ENCODE results near the gene EPHA5.
"Not testable (repeated sequence)": the region's sequence is repeated elsewhere in the genome, so short reads cannot be mapped to it uniquely, and the experiment has no call there.

Gene EPHA5

DNA sequence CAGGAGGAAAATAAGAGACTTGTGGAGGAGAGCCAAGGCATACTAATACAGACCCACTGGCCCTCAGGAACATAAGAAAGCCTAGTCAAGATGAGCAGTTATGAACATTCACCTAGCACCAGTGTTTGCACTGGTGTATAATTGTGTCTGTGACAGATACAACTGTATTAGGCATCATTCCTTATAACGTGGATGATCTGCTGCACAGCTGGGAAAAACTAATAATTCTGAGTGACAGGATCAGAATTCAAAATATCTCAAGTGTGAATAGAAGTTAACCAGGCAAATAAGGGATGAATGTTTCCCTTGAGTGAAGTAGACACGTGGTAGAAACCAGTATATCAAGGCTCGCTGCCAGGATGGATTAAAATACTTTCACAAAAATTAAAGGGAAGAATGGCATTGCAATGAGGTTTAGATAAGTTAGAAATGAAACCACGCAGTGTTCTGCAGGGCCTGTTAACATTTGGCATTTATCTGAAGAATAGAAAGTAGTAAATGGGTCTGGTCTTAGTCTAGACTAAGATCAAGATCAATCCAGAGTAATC is 325.9 kb downstream of the EPHA5 start:
- no peak for DNase-seq

DNA sequence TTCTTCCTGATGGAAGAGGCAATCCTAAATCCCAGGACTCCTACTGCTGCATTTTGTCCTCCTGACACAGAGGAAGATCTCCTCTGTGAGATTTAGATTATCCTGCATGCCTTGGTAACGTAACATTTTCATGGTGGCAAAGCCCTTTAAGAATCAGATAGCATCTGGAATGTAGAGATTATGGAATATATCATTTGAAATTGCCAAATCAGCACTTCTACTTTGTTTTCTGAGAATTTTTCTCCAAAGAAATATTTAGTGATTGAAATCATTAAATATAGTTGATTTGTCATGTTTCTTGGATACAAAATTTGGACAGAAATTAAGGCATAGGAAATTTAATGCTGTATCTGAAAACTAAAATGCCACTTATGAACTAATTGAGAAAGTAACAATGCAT is 326.9 kb downstream of the EPHA5 start:
- no peak for DNase-seq

DNA sequence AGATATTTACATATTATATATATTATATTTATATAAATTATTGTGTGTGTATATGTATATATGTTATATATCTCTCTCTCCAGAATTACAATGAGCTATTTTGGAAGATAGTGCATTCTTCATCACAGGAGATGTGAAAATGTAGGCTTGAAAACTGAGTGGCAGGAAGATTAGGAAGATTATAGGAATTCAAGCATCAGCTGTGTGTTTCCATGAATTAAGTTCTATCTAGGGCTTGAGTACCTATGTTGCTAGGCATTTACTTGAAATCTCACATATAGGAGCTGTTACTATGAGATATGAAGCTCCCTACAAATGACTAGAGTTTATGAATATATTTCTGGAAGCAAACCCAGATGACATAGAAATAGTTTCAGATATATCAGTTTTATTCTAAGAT is 328.7 kb downstream of the EPHA5 start:
- DNase-seq, result no peak

DNA sequence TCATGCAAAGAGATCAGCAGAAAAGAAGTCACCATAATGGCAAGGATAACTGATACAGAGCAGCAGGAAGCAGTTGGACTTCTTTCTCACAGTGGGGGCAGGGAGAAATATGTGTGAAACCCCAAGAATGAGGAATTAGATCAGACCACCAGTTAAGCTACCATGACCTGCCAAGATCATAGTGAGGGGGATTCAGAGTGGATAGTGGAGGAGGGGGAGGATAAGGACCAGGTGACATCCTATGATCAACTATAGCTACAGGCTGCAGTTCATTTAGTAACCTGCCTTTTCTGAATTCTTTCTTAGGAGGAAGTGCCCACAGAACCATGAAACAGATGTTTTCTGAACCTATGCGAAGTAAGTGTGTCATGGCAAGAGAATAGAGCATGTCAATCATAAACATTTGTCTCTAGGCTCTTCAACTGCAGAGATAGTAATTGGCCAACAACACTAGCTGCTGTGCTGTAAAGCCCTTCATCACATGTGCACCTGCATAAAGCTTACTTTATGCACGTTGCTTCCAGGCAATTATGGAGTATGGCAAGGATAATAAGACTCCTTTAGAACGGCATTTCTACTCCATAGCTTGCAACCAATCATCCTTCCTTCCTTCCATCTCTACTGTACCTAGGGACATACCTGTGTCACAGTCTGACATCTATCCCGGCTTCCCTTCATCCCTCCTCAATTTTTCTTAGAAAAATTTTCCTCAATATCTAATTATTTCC is 329.7 kb downstream of the EPHA5 start:
- DNase-seq, result no peak

DNA sequence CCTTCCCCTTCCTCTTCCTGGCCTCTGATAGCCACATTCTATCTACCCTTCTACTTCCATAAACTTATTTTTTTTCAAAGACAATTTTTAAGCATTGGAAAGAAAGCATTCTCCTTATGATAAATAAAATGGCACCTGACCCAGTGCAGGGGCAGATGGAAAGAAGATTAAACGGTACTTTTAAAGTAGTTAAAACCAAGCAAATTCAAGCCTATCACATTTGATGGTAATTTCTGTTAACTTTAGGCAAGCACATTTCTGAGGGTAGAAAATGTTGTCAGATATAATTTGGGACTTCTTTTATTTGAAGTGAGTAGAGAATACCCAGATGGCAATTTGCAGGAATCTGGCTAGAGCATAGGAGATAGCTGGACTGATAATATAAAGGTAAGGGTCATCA is 332.9 kb downstream of the EPHA5 start:
- DNase-seq, result no peak

DNA sequence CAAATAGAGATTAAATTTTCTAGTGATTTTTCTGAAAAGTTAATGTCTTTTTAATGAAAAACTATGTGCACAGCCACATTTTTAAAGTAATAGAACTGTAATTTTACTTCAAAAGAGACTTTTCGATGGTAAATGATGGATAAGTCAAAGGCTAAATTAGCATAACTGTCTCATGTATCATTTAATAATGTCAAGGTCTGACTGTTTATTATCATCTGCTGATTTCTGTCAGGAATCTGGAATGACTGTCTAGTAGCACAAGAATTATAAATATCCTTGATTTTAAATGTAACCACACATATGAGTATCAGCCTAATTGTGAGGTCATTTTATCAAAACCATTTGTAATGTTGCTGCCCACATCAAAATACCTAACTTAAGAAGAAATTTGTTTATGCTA is 333.8 kb downstream of the EPHA5 start:
- no peak for DNase-seq

DNA sequence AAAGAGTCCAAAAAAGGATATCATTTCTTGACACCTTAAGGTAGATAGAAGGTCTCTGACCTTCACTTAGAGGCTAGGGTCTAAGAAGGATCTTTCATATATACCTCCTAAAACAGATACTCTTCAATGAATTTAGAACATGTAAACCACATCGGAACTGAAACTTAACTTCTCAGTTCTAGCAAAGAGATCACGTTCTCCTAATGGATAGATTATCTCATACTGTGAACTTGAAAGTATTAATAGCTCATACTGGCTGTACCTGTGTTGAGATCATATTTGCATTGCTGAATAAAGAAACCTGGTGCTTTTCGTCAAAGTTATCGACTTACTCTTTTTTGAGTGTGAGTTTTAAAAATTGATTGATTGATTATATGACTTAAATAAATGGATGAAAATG is 353.8 kb downstream of the EPHA5 start:
- no peak for DNase-seq

DNA sequence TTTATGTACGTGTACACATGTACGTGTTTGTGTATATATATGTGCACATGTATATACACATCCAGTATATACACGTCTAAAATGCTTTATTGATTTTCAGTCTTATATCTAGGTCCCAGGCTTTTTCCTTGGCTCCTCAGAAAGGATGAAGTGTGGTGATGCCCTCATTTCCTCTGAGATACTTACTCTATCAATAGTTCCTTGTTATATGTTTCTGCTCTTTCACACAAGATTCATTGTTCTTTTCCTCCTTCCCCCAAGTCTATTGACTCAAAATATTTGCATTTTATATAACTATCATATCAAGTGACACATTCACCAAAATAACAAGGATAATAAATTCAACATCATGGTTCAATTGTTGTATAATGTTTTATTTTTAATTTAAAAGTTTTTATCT is 359.2 kb downstream of the EPHA5 start:
- DNase-seq, result no peak

DNA sequence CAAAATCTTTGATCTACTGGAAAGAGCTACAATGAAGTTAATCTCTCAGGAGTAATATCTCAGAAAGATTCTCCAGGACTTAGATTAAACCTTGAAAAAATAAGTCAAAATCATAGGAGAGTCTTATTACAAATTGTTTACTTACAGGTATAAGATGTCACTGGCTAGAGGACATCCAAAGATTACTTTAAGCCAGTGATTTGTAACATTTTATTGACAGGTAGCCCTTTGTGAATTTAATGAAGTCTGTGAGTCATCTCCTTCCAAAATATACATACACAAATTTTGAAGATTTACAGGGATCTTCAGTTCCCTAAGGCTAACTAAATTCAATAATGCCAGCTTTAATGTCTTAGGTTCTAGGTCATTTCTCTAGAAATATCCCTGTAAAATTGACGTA is 359.7 kb downstream of the EPHA5 start:
- DNase-seq, result no peak

DNA sequence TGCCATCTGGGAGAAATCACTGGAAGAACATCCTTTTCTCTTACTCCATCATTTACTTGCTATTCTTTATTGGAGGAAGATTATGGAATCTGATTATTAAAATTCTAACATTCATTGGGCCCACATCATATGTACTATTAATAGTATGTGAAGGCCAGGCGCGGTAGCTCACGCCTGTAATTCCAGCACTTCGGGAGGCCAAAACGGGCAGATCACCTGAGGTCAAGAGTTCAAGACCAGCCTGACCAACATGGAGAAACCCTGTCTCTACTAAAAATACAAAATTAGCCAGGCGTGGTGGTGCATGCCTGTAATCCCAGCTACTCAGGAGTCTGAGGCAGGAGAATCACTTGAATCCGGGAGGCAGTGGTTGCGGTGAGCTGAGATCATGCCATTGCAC is 361.7 kb downstream of the EPHA5 start:
- DNase-seq, result not testable (repeated sequence)

DNA sequence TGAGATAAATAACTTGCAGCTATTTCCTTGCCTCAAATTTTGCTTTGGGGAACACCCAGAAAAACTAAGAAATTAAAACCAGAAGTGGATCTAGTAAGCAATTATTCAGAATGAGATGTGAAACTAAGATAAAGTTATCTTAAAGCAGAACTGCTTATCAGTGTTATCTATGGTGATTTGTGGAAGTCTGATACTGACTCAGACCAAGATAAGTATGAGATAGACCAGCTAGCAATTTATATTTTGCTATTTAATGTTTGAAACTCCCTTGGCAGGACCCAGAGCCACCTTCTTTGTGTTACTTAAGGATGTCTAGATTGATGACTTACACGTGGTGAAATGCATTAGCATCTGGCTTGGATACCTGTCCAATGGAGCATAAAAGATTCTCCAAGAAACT is 368.1 kb downstream of the EPHA5 start:
- no peak for DNase-seq

DNA sequence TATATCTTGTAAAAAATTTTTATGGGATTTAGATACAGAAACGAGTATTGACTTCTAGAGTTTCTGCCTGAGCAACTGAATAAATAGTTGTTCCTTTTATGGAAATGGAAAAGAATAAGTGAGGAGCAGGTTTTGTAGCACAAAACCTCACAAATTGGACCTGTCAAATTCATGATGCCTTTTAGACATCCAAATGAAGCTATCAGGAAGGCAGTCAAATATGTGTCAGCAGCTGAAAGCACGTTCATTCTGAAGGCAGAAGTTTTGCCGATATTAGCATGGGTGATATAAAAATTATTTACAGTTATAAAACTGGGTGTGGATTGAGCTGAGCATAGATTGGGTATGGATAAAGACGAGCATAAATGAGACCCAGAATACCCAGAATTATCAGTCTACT is 374.0 kb downstream of the EPHA5 start:
- DNase-seq, result no peak

DNA sequence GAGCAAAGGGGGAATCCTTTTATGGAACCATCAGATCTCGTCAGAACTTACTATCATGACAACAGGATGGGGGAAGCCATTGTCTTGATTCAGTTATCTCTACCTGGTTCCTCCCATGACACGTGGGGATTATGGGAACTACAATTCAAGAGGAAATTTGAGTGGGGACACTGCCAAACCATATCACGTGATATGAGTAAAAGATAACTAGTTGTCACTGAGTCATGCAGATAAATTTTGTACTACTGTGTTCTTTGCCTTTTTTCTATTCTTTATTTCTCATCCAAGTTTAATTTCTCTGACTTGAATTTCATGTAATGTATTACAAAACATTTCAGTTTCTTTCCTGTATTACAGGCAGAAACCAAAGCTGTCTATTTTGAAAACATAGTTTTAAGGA is 383.2 kb downstream of the EPHA5 start:
- no peak for DNase-seq

Data from stimulated activated CD4-positive, alpha-beta T cell treated with anti-CD3 and anti-CD28 coated beads, Interleukin-4, amount 100 ng/mL, for 4 hours (primary cell).